Ascending aorta (tissue), 2 donors: ENCODE measurements around the gene SH3BGRL3. TPM values are rescaled to one million over a fixed set of nuclear protein-coding genes. Genes with fewer than 3 reads are reported as not detected.

Experiments used
- DNase-seq, 2 donors: peaks; one replicate each; pipeline ENCODE4 v3.0.0-alpha.2; 2019; ENCODE audit warnings: low spot score in 2 of 2
- H3K27ac ChIP-seq, 2 donors: fragments of 200-600 bp; sonication (generic); one replicate each; pipeline ENCODE4 v1.5.1; 2016 to 2017; ENCODE audit warnings: mild to moderate bottlenecking in 1 of 2
- H3K27me3 ChIP-seq: fragments of 200-600 bp; sonication (generic); one replicate; pipeline ENCODE4 v1.5.1; 2017
- H3K36me3 ChIP-seq, 2 donors: fragments of 200-600 bp; sonication (generic); one replicate each; pipeline ENCODE4 v1.5.1; 2016
- H3K4me1 ChIP-seq, 2 donors: fragments of 200-600 bp; sonication (generic); one replicate each; pipeline ENCODE4 v1.5.1; 2016 to 2017; ENCODE audit warnings: mild to moderate bottlenecking in 1 of 2
- H3K4me3 ChIP-seq, 2 donors: fragments of 200-600 bp; sonication (generic); one replicate each; pipeline ENCODE4 v1.5.1; 2016 to 2017; ENCODE audit warnings: mild to moderate bottlenecking in 1 of 2
- H3K9me3 ChIP-seq, 2 donors: fragments of 200-600 bp; sonication (generic); one replicate each; pipeline ENCODE4 v1.5.1; 2016
- CTCF ChIP-seq, 3 experiments: fragments of 200-600 bp in 2 of 3; fragments of 450-650 bp in 1 of 3; sonication (generic) in 2 of 3; IDR thresholded peaks; one replicate each; pipeline ENCODE4 v1.5.1; 2016 to 2019; ENCODE audit warnings: antibody characterized with exemption in 3 of 3, mild to moderate bottlenecking in 1 of 3, moderate library complexity in 1 of 3
- intact Hi-C: fragments of 100-400 bp; cut with DNase I; formaldehyde crosslinking; loops from one replicate; pipeline ENCODE4 v1.15.1; 2023
- total RNA-seq: library from RNA; depleted of rRNA; stranded (reverse); fragments of >200 nt; gene quantifications from one replicate; pipeline ENCODE4 v1.1.0, GENCODE V29; 2016

Gene SH3BGRL3
- total RNA-seq, 1 donor from 2014 or later = 228 TPM

- no peaks in the 10 kb centered on the region for H3K4me1 ChIP-seq
- no peak for TF ChIP-seq CTCF (IDR thresholded peaks at IDR 0.05)
- no peak for DNase-seq
- no peaks in the 10 kb centered on the region for H3K9me3 ChIP-seq
- no peak overlapping the region for H3K27ac ChIP-seq
- H3K4me3 ChIP-seq = no peak overlapping the region
- H3K36me3 ChIP-seq = peaks cover 8 to 11% of the 10 kb centered on the region in 2 donors
- no peaks in the 10 kb centered on the region for H3K27me3 ChIP-seq
- intact Hi-C loops = no loop called here
Measured at GRCh38 chr1:26263212-26263611, 16.7 kb upstream of the SH3BGRL3 start.

GRCh38 chr1:26265405-26265804 lies 14.5 kb upstream of the SH3BGRL3 start:
- intact Hi-C loops = no loop called here
- peaks cover 5 to 15% of the 10 kb centered on the region in 2 donors for H3K36me3 ChIP-seq
- no peak for DNase-seq
- H3K4me1 ChIP-seq = no peaks in the 10 kb centered on the region
- no peak overlapping the region for H3K4me3 ChIP-seq
- H3K27ac ChIP-seq = no peak overlapping the region
- H3K9me3 ChIP-seq = no peaks in the 10 kb centered on the region
- TF ChIP-seq CTCF (IDR thresholded peaks at IDR 0.05) = no peak
- H3K27me3 ChIP-seq = no peaks in the 10 kb centered on the region

- intact Hi-C loops = no loop called here
- no peak overlapping the region for H3K4me3 ChIP-seq
- no peaks in the 10 kb centered on the region for H3K4me1 ChIP-seq
- no peaks in the 10 kb centered on the region for H3K27me3 ChIP-seq
- H3K36me3 ChIP-seq = peaks cover 5 to 10% of the 10 kb centered on the region in 2 donors
- no peak overlapping the region for H3K27ac ChIP-seq
- no peak for TF ChIP-seq CTCF (IDR thresholded peaks at IDR 0.05)
- DNase-seq = no peak
- H3K9me3 ChIP-seq = no peaks in the 10 kb centered on the region
Measured at GRCh38 chr1:26268290-26269197, 11.3 kb upstream of the SH3BGRL3 start.

- Histone ChIP-seq H3K4me3 (no peak overlapping the region), H3K36me3 (peaks cover 5 to 10% of the 10 kb centered on the region in 2 donors), H3K9me3 (no peaks in the 10 kb centered on the region), H3K27ac (no peak overlapping the region), H3K4me1 (no peaks in the 10 kb centered on the region), H3K27me3 (no peaks in the 10 kb centered on the region)
- intact Hi-C loops = no loop called here
- TF ChIP-seq CTCF (IDR thresholded peaks at IDR 0.05) = no peak
- no peak for DNase-seq
Measured at GRCh38 chr1:26269198-26269550, 10.7 kb upstream of the SH3BGRL3 start.

GRCh38 chr1:26274801-26275425 lies 5.0 kb upstream of the SH3BGRL3 start:
- no peaks in the 10 kb centered on the region for H3K9me3 ChIP-seq
- no peaks in the 10 kb centered on the region for H3K27me3 ChIP-seq
- TF ChIP-seq CTCF (IDR thresholded peaks at IDR 0.05) = no peak
- peak overlapping the region; percentile 90 to 99 for H3K27ac ChIP-seq
- no peak overlapping the region for H3K4me3 ChIP-seq
- no peak for DNase-seq
- peaks cover 0 to 3% of the 10 kb centered on the region in 2 donors for H3K36me3 ChIP-seq
- peaks cover 20 to 37% of the 10 kb centered on the region in 2 donors for H3K4me1 ChIP-seq
- intact Hi-C loops = loop anchor here (1.0 kb wide), 1 partner anchor 46 kb away; no protein-coding TSS in a partner anchor
